OCI-LY3 (cell line): ENCODE data around the gene TENT5D.

ENCODE experiments used
- EZH2phosphoT487 ChIP-seq: fragments of 200-600 bp; shearing (Covaris generic); IDR thresholded peaks from 2 replicates; pipeline ENCODE4 v1.6.1; 2018; ENCODE audit warnings: antibody characterized with exemption, mixed run types, low read depth
- TF ChIP-seq, protein P1 (sequence below): fragments of 200-600, 300-600 bp; sonication (generic); IDR thresholded peaks from 2 replicates; pipeline ENCODE4 v1.5.1; 2014; ENCODE audit warnings: antibody characterized with exemption, low read length, low read depth

DNA sequence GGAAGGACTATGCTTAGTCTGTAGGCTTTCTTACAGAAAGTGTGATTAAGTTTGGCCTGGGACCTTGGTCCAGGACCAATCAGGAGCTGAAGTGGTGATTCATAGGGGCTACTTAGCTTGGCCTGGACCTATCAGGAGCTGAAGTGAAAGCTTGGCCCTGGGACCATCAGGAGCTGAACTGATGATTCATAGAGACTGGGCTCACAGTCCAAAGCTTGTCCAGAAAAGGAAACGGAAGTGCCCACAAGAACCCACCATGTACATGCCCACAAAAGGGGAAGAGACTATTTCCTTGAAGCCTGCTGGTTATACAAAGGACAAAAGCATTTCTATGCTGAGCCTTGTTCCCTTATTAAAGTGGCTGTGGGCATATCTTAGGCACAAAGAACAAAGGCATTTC lies 12.6 kb downstream of the TENT5D start:
- TF ChIP-seq, protein P1, sequence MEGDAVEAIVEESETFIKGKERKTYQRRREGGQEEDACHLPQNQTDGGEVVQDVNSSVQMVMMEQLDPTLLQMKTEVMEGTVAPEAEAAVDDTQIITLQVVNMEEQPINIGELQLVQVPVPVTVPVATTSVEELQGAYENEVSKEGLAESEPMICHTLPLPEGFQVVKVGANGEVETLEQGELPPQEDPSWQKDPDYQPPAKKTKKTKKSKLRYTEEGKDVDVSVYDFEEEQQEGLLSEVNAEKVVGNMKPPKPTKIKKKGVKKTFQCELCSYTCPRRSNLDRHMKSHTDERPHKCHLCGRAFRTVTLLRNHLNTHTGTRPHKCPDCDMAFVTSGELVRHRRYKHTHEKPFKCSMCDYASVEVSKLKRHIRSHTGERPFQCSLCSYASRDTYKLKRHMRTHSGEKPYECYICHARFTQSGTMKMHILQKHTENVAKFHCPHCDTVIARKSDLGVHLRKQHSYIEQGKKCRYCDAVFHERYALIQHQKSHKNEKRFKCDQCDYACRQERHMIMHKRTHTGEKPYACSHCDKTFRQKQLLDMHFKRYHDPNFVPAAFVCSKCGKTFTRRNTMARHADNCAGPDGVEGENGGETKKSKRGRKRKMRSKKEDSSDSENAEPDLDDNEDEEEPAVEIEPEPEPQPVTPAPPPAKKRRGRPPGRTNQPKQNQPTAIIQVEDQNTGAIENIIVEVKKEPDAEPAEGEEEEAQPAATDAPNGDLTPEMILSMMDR = no peak
- no peak for TF ChIP-seq EZH2phosphoT487
